Measurements from ENCODE around the gene USP31. TPM values are rescaled to one million over a fixed set of nuclear protein-coding genes. Genes with fewer than 3 reads are reported as not detected.

The USP31 gene
- total RNA-seq, 2 experiments from 2014 or later: 5.1 to 5.2 TPM

DNA sequence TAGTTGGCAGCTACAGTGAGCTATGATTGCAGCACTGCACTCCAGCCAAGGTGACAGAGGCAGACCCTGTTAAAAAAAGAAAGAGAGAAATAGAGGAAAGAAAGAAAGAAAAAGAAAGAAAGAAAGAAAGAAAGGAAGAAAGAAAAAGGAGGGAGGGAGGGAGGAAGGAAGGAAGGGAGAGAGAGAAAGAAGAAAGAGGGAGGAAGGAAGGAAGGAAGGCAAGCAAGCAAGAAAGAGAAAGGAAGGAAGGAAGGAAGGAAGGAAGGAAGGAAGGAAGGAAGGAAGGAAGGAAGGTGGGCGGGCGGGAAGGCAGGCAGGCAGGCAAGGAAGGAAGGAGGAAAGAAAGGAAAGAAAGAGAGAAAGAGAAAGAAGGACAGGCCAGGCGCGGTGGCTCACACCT, 32.3 kb upstream of the USP31 start:
- Mint-ChIP-seq H3K4me1 (ENCODE audit: low read depth) (peaks cover 7% of the 10 kb centered on the region), H3K36me3 (ENCODE audit: low read depth) (no peaks in the 10 kb centered on the region), H3K9me3 (no peaks in the 10 kb centered on the region), H3K4me3 (no peak overlapping the region), H3K27me3 (ENCODE audit: low read depth) (peaks cover 52% of the 10 kb centered on the region), H3K27ac (no peak overlapping the region)
- CTCF ChIA-PET: interaction anchor here (0.5 to 5.7 kb wide), 6 partner anchors 33 to 261 kb away, joined by 3 to 65 read pairs (median 3); no protein-coding TSS in a partner anchor
- no peak for DNase-seq
- intact Hi-C loops (cut with micrococcal nuclease): loop anchor here (5.0 kb wide), 1 partner anchor 186 kb away; no protein-coding TSS in a partner anchor

DNA sequence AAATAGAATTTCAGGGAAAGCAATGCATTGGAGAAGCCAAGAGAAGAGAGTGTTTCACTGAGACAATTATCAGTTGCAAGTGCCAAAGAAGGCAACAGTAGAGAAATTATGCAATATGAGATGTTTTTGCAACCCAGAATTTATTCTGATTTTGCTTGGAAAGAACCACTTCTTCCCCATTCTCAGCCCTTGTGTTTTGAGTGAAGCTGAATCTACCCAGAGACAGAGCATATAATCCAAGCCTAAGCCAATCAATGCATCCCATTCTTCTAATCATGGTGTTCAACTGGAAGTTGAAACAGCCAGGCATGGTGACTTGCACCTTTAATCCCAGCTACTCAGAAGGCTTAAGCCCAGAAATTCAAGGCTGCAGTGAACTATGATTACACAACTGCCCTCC, 26.4 kb upstream of the USP31 start:
- no peak for DNase-seq
- peaks cover 47% of the 10 kb centered on the region for H3K27me3 Mint-ChIP-seq (ENCODE audit: low read depth)
- CTCF ChIA-PET: interaction anchor here (0.6 to 1.7 kb wide), 3 partner anchors 207 to 260 kb away, joined by 3 to 7 read pairs (median 3); no protein-coding TSS in a partner anchor
- H3K36me3 Mint-ChIP-seq (ENCODE audit: low read depth): no peaks in the 10 kb centered on the region
- no peak overlapping the region for H3K27ac Mint-ChIP-seq
- intact Hi-C loops (cut with micrococcal nuclease): no loop called here
- H3K4me1 Mint-ChIP-seq (ENCODE audit: low read depth): no peaks in the 10 kb centered on the region
- H3K4me3 Mint-ChIP-seq: no peak overlapping the region
- no peaks in the 10 kb centered on the region for H3K9me3 Mint-ChIP-seq

DNA sequence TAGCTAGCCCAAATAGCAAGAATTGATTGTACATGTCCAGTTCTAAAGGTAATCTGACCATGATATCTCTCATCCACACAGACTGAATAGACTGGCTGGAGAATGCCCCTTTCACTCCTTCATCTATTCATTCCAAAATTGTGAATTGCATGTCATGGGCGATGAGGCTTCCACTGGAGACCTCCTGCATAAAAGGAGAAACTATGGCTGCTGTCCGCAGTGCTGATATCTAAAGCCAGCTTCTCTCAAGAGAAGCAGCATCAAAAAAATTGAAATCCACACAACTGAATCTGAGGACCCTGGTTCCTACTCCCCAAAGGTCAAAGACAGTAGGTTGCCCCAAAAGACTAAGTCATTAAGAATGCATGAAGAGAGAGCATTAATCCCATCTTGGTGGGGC, 25.4 kb upstream of the USP31 start:
- intact Hi-C loops (cut with micrococcal nuclease): no loop called here
- no peak overlapping the region for H3K4me3 Mint-ChIP-seq
- H3K27me3 Mint-ChIP-seq (ENCODE audit: low read depth): peaks cover 41% of the 10 kb centered on the region
- H3K27ac Mint-ChIP-seq: no peak overlapping the region
- CTCF ChIA-PET: no interaction called here
- peak; percentile 12 for DNase-seq
- H3K36me3 Mint-ChIP-seq (ENCODE audit: low read depth): no peaks in the 10 kb centered on the region
- no peaks in the 10 kb centered on the region for H3K9me3 Mint-ChIP-seq
- H3K4me1 Mint-ChIP-seq (ENCODE audit: low read depth): no peaks in the 10 kb centered on the region

DNA sequence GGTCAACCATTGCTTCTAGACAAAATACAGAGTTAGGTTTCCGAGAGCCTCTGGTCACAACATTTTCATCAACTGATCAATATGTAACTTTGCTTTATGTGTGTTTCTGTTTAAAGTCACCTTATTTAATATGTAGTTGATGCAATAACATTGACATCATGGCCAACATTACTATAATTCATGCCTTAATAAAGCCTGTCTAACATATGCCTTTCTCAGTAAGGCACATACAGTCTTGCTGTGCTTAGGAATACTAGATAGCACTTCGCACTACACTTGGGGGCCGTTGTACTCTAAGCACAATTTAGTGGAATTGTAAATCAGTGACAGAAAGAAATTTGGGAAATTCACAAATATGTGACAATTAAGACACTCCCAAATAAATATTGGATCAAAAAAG, 23.7 kb upstream of the USP31 start:
- intact Hi-C loops (cut with micrococcal nuclease): no loop called here
- Mint-ChIP-seq H3K27ac (no peak overlapping the region), H3K27me3 (ENCODE audit: low read depth) (peaks cover 34% of the 10 kb centered on the region), H3K36me3 (ENCODE audit: low read depth) (no peaks in the 10 kb centered on the region), H3K4me3 (no peak overlapping the region), H3K4me1 (ENCODE audit: low read depth) (no peaks in the 10 kb centered on the region), H3K9me3 (no peaks in the 10 kb centered on the region)
- CTCF ChIA-PET: interaction anchor here (0.6 kb wide), 1 partner anchor 17 kb away, joined by 6 read pairs; no protein-coding TSS in a partner anchor
- no peak for DNase-seq

DNA sequence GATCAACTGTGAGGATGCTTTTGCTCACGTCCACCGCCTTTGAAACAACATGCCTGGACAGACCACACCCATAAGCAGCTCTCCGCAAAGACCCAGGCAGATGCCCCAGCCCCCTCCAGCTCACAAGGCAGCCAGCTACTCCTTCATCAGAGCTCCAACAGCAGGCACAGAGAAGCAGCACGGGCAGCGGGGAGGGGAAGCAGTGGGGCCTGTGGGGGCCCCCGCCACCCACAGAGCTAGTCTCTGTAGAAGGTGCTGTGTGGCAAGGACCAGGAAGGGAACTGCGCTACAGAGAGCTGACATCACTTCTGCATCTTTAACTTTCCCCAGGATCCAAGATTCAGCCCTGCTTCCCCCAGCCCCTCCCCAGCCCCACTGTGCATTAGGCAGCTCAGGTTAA, 23.3 kb upstream of the USP31 start:
- no peak overlapping the region for H3K4me3 Mint-ChIP-seq
- no peaks in the 10 kb centered on the region for H3K36me3 Mint-ChIP-seq (ENCODE audit: low read depth)
- H3K27me3 Mint-ChIP-seq (ENCODE audit: low read depth): peaks cover 36% of the 10 kb centered on the region
- H3K9me3 Mint-ChIP-seq: no peaks in the 10 kb centered on the region
- CTCF ChIA-PET: interaction anchor here (0.6 kb wide), 1 partner anchor 297 kb away, joined by 3 read pairs; no protein-coding TSS in a partner anchor
- no peaks in the 10 kb centered on the region for H3K4me1 Mint-ChIP-seq (ENCODE audit: low read depth)
- intact Hi-C loops (cut with micrococcal nuclease): no loop called here
- no peak for DNase-seq
- no peak overlapping the region for H3K27ac Mint-ChIP-seq

DNA sequence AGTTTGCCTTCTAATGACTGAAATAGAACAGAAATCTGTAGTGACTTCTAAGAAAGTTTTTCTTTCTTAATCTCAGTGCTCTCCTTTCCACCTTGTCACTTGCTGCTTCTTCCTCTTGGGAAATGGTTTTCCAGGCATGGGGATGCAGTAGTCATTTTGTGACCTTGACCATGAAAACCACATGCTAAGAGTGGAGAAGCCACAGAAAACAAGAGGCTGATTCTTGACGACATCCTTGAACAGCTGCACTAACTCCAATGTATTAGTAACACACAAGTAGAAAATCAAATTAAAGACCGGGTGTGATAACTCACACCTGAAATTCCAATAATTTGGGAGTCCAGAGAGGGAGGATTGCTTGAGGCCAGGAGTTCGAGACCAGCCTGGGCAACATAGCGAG, 15.5 kb upstream of the USP31 start:
- CTCF ChIA-PET: no interaction called here
- DNase-seq: no peak
- Mint-ChIP-seq H3K4me1 (ENCODE audit: low read depth) (no peaks in the 10 kb centered on the region), H3K27me3 (ENCODE audit: low read depth) (peaks cover 25% of the 10 kb centered on the region), H3K36me3 (ENCODE audit: low read depth) (no peaks in the 10 kb centered on the region), H3K4me3 (no peak overlapping the region), H3K9me3 (no peaks in the 10 kb centered on the region), H3K27ac (no peak overlapping the region)
- intact Hi-C loops (cut with micrococcal nuclease): no loop called here

DNA sequence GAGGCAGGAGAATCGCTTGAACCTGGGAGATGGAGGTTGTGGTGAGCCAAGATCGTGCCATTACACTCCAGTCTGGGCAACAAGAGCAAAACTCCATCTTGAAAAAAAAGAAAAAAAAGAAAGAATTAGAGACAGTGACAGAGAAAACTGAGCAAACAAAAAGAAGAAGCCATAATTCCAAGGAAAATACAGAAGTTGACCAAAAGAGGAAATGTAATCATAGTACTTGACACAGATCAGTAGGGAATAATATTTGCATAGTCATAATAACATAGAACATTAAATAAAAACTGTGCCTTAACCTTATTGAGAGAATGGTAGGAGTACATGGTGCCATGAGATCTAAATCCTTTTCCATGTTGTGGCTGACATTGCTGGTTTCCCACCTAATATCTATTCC, 14.7 kb upstream of the USP31 start:
- H3K4me1 Mint-ChIP-seq (ENCODE audit: low read depth): no peaks in the 10 kb centered on the region
- no peaks in the 10 kb centered on the region for H3K9me3 Mint-ChIP-seq
- DNase-seq: no peak
- peaks cover 25% of the 10 kb centered on the region for H3K27me3 Mint-ChIP-seq (ENCODE audit: low read depth)
- H3K36me3 Mint-ChIP-seq (ENCODE audit: low read depth): no peaks in the 10 kb centered on the region
- CTCF ChIA-PET: no interaction called here
- intact Hi-C loops (cut with micrococcal nuclease): no loop called here
- no peak overlapping the region for H3K27ac Mint-ChIP-seq
- H3K4me3 Mint-ChIP-seq: no peak overlapping the region

DNA sequence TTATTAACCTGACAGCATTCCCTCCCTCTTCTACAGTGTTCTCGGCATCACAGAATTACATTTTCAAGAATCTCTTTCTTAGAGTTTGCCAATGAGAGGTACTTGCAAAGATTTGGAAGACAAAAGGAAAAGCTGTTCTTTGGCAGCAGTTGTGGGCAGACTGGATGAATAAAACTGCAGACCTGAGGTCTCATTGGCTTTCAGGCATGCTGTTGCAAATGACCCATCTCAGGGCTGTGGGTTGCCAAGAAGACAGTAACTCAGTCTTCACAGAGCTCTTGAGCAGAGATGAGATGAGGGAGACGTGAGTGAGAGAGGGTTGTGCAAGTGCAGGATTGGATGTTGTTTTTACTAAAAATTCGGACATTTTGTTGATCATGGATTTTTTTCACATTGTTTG, 11.3 kb upstream of the USP31 start:
- Mint-ChIP-seq H3K27ac (no peak overlapping the region), H3K4me3 (no peak overlapping the region), H3K9me3 (no peaks in the 10 kb centered on the region), H3K27me3 (ENCODE audit: low read depth) (peaks cover 19% of the 10 kb centered on the region), H3K4me1 (ENCODE audit: low read depth) (peaks cover 7% of the 10 kb centered on the region), H3K36me3 (ENCODE audit: low read depth) (no peaks in the 10 kb centered on the region)
- no peak for DNase-seq
- intact Hi-C loops (cut with micrococcal nuclease): no loop called here
- CTCF ChIA-PET: no interaction called here

DNA sequence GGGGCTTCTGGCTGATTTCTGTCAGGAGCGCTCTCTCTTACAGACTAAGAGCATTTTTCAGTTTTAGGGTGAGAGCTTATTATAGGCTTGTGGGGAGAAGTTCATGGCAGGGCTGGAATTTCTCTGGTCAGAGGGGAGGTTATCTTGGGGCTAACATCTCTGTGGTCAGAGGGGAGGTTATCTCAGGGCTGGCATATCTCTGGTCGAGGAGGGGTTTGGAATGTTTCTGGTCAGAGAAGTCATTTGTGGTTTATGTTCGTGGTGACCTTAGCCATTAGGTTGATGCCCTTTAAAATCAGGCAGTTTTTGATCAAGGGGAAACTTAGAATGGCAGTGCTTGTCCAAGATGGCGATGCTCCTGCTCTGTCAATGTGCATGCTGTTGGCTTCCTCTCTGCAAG, 10.8 kb upstream of the USP31 start:
- Mint-ChIP-seq H3K27ac (no peak overlapping the region), H3K36me3 (ENCODE audit: low read depth) (no peaks in the 10 kb centered on the region), H3K9me3 (no peaks in the 10 kb centered on the region), H3K4me3 (no peak overlapping the region), H3K27me3 (ENCODE audit: low read depth) (peaks cover 15% of the 10 kb centered on the region), H3K4me1 (ENCODE audit: low read depth) (peaks cover 7% of the 10 kb centered on the region)
- CTCF ChIA-PET: no interaction called here
- no peak for DNase-seq
- intact Hi-C loops (cut with micrococcal nuclease): no loop called here

DNA sequence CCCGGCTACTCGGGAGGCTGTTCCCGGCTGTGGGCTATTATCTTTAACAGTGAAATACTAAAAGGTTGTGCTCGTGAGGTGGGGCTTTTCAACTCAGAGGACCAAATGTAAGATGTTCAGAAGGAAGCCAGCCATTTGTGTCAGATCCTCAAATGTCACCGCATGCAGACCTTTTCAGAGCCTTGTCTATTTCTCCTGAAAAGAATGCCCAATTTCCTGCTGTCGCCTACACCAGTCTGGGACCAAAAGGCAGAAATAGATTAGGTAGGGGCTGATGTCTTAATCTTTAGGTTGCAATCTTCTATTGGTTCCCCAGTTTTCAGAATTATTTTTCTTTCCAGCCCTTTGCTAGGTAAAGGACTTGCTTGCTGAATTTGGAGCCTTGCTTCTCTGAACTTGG, 8.9 kb upstream of the USP31 start:
- no peak for DNase-seq
- intact Hi-C loops (cut with micrococcal nuclease): no loop called here
- no peak overlapping the region for H3K4me3 Mint-ChIP-seq
- no peak overlapping the region for H3K27ac Mint-ChIP-seq
- H3K4me1 Mint-ChIP-seq (ENCODE audit: low read depth): peaks cover 7% of the 10 kb centered on the region
- CTCF ChIA-PET: no interaction called here
- H3K27me3 Mint-ChIP-seq (ENCODE audit: low read depth): peaks cover 6% of the 10 kb centered on the region
- H3K9me3 Mint-ChIP-seq: no peaks in the 10 kb centered on the region
- no peaks in the 10 kb centered on the region for H3K36me3 Mint-ChIP-seq (ENCODE audit: low read depth)

DNA sequence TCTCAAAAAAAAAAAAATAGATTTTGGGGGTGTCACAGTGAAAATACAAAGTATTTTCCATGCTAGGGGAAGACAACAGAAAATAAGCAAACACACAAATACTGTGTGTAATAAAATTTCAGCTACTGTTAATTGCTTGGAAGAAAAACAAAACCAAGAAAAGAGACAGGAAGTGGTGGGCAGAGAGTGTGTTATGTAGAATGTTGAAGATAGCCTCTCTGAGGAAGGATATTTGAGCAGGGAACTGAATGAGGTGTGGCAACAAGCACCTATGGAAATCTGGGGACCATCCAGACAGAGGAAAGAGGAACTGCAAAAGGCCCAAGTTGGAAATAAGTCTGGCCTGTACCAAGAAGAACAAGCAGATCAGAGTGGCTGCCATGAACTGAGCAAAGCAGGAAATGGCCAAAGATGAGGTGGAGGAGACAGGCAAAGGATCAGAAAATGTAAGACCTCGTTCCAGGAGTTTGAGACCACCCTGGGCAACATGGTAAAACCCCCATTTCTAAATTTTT, 7.8 kb upstream of the USP31 start:
- Mint-ChIP-seq H3K27me3 (ENCODE audit: low read depth) (no peaks in the 10 kb centered on the region), H3K27ac (no peak overlapping the region), H3K36me3 (ENCODE audit: low read depth) (no peaks in the 10 kb centered on the region), H3K9me3 (no peaks in the 10 kb centered on the region), H3K4me3 (no peak overlapping the region), H3K4me1 (ENCODE audit: low read depth) (peaks cover 7% of the 10 kb centered on the region)
- DNase-seq: no peak
- CTCF ChIA-PET: no interaction called here
- intact Hi-C loops (cut with micrococcal nuclease): no loop called here

DNA sequence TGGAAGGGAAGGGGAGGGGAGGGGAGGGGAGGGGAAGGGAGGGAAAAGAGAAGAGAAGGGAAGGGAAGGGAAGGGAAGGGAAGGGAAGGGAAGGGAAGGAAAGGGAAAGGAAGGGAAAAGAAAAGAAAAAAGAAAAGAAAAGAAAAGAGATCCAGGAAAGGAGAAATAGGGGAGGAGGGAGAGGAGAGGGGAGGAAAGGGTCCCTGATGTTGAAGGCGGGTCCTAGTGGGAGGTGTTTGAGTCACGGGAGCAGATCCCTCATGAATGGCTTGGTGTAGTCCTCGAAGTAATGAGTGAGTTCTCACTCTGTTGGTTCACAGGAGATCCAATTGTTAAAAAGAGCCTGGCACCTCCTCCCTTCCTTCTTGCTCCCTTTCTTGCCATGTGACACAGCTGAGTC, 6.9 kb upstream of the USP31 start:
- Mint-ChIP-seq H3K27ac (no peak overlapping the region), H3K4me1 (ENCODE audit: low read depth) (peaks cover 7% of the 10 kb centered on the region), H3K4me3 (no peak overlapping the region), H3K27me3 (ENCODE audit: low read depth) (no peaks in the 10 kb centered on the region), H3K9me3 (no peaks in the 10 kb centered on the region), H3K36me3 (ENCODE audit: low read depth) (no peaks in the 10 kb centered on the region)
- intact Hi-C loops (cut with micrococcal nuclease): no loop called here
- DNase-seq: no peak
- CTCF ChIA-PET: no interaction called here

DNA sequence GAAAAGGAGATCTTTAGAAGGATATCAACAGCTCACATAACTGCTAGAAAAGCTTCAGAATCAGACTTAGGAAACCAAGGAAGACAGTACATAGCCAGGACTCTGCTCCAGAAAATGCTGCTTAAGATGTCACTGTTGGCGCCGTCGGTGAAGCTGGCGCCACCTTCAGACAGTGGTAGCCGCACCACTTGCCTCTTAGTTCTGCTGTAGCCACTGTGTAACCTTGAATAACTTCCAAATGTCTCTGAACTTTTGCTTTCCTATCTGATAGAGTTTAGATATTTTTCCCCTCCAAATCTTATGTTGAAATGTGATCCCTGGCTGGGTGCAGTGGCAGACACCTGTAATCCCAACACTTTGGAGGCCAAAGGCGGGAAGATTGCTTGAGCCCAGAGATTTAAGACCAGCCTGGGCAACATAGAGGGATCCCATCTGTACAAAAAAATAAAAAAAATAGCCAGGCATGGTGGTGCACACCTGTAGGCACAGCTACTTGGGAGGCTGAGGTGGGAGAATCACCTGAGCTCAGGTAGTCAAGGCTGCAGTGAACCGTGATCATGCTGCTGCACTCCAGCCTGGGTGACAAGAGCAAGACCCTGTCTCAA, 6.3 kb upstream of the USP31 start:
- Mint-ChIP-seq H3K36me3 (ENCODE audit: low read depth) (no peaks in the 10 kb centered on the region), H3K27me3 (ENCODE audit: low read depth) (no peaks in the 10 kb centered on the region), H3K9me3 (no peaks in the 10 kb centered on the region), H3K4me1 (ENCODE audit: low read depth) (peaks cover 7% of the 10 kb centered on the region), H3K27ac (no peak overlapping the region), H3K4me3 (no peak overlapping the region)
- intact Hi-C loops (cut with micrococcal nuclease): no loop called here
- peak; percentile 9 for DNase-seq
- CTCF ChIA-PET: no interaction called here

All from activated naive CD4-positive, alpha-beta T cell treated with anti-CD3 and anti-CD28 coated beads for 36 hours (primary cell).